B cell (primary cell): ENCODE results near the gene CALD1. TPM values are rescaled to one million over a fixed set of nuclear protein-coding genes. Genes with fewer than 3 reads are reported as not detected.

Experiments
- ATAC-seq: fragments of 200-7000 bp; cut with Tn5 transposase; one replicate; pipeline ENCODE4 v1.10.0; 2021; ENCODE audit warnings: low read depth, mild to moderate bottlenecking, moderate number of reproducible peaks, moderate library complexity
- CTCF ChIA-PET: fragments of 350-600 bp; sonication (Branson Sonifier 250); formaldehyde crosslinking; loops from one replicate; lab custom pipeline; 2021; ENCODE audit warnings: antibody characterized with exemption, inconsistent platforms; lab: Charles Lee
- POLR2A ChIA-PET: fragments of 350-600 bp; sonication (Branson Sonifier 250); formaldehyde crosslinking; loops from one replicate; lab custom pipeline; 2021; ENCODE audit warnings: antibody characterized with exemption; lab: Charles Lee
- DNase-seq: peaks from one replicate; pipeline ENCODE4 v3.0.0; 2013
- H2AFZ ChIP-seq: 2 replicates; pipeline ENCODE4 v1.6.1; 2012; ENCODE audit warnings: mild to moderate bottlenecking, low read depth, low read length; ENCODE audit not compliant: insufficient read depth, poor library complexity, severe bottlenecking
- H3K27ac ChIP-seq, 2 donors: 1 replicate in 1 of 2; 2 replicates in 1 of 2; pipeline ENCODE4 v1.5.1; 2012 to 2013; ENCODE audit warnings: low read length in 2 of 2, mild to moderate bottlenecking in 2 of 2, moderate library complexity in 1 of 2
- H3K27me3 ChIP-seq, 4 experiments: fragments of 200-600 bp in 1 of 4; sonication (generic) in 1 of 4; replicated peaks in 1 of 4; 1 replicate in 2 of 4; 2 replicates in 2 of 4; pipeline versions ENCODE4 v1.6.1 to v1.7.0; 2013 to 2016; ENCODE audit warnings: low read length in 3 of 4, mild to moderate bottlenecking in 2 of 4, mixed read lengths in 1 of 4, moderate library complexity in 1 of 4; ENCODE audit not compliant: insufficient read depth in 4 of 4, control insufficient read depth in 3 of 4; ENCODE audit errors: control extremely low read depth in 1 of 4
- H3K36me3 ChIP-seq, 2 experiments: replicated peaks in 1 of 2; 1 replicate in 1 of 2; 2 replicates in 1 of 2; pipeline versions ENCODE4 v1.6.1 to v1.7.1; 2013; ENCODE audit warnings: low read length in 1 of 2; ENCODE audit not compliant: insufficient read depth in 2 of 2, control insufficient read depth in 1 of 2; ENCODE audit errors: control extremely low read depth in 1 of 2, extremely low read depth in 1 of 2
- H3K4me1 ChIP-seq, 2 donors: fragments of 200-600 bp in 1 of 2; sonication (generic) in 1 of 2; 1 replicate in 1 of 2; 2 replicates in 1 of 2; pipeline versions ENCODE4 v1.5.1 to v1.6.1; 2013 to 2017; ENCODE audit warnings: low read length in 2 of 2; ENCODE audit not compliant: control insufficient read depth in 2 of 2, insufficient read depth in 2 of 2
- H3K4me2 ChIP-seq: replicated peaks from 2 replicates; pipeline ENCODE3; 2012; ENCODE audit warnings: mild to moderate bottlenecking, low read depth, low read length; ENCODE audit not compliant: poor library complexity, severe bottlenecking
- H3K4me3 ChIP-seq, 5 experiments: fragments of 200-600 bp in 1 of 5; sonication (generic) in 1 of 5; 1 replicate in 3 of 5; 2 replicates in 2 of 5; pipeline versions ENCODE4 v1.5.1 to v1.7.0; 2011 to 2016; ENCODE audit warnings: low read length in 4 of 5, mild to moderate bottlenecking in 4 of 5, low read depth in 2 of 5, control low read depth in 1 of 5, moderate library complexity in 1 of 5; ENCODE audit not compliant: insufficient read depth in 1 of 5; ENCODE audit errors: control extremely low read depth in 1 of 5, extremely low read depth in 1 of 5
- H3K79me2 ChIP-seq: fragments of 200-600 bp; sonication (generic); one replicate; pipeline ENCODE4 v1.6.0; 2016; ENCODE audit warnings: low read length; ENCODE audit not compliant: control insufficient read depth, insufficient read depth
- H3K9ac ChIP-seq: fragments of 200-600 bp; sonication (generic); 2 replicates; pipeline ENCODE4 v1.6.1; 2017; ENCODE audit warnings: mild to moderate bottlenecking, low read length, moderate library complexity
- H3K9me3 ChIP-seq, 3 donors: one replicate each; pipeline versions ENCODE4 v1.6.1 to v1.7.1; 2013; ENCODE audit warnings: low read length in 2 of 3; ENCODE audit not compliant: control insufficient read depth in 2 of 3, insufficient read depth in 1 of 3; ENCODE audit errors: control extremely low read depth in 1 of 3
- H4K20me1 ChIP-seq: 2 replicates; pipeline ENCODE4 v1.6.0; 2012; ENCODE audit warnings: mild to moderate bottlenecking, low read length; ENCODE audit not compliant: insufficient read depth, control insufficient read depth, poor library complexity, severe bottlenecking
- H3K27ac Mint-ChIP-seq: one replicate; pipeline ENCODE4 v1.8.0; 2021; ENCODE audit warnings: mixed read lengths
- H3K27me3 Mint-ChIP-seq: one replicate; pipeline ENCODE4 v1.8.0; 2021; ENCODE audit warnings: mixed read lengths
- H3K4me1 Mint-ChIP-seq: one replicate; pipeline ENCODE4 v1.8.0; 2021; ENCODE audit warnings: mixed read lengths
- H3K4me3 Mint-ChIP-seq: one replicate; pipeline ENCODE4 v1.8.0; 2021; ENCODE audit warnings: mixed read lengths
- H3K9me3 Mint-ChIP-seq: one replicate; pipeline ENCODE4 v1.8.0; 2022; ENCODE audit warnings: mixed read lengths; ENCODE audit not compliant: insufficient read depth
- CTCF ChIP-seq: fragments of 200-600 bp; IDR thresholded peaks from one replicate; pipeline ENCODE4 v1.8.0; 2022; ENCODE audit warnings: antibody characterized with exemption, mild to moderate bottlenecking
- EZH2 ChIP-seq: IDR thresholded peaks from 2 replicates; pipeline ENCODE4 v1.6.1; 2012; ENCODE audit warnings: borderline replicate concordance, low read depth, mild to moderate bottlenecking, moderate library complexity, low read length; ENCODE audit not compliant: insufficient read depth, poor library complexity, severe bottlenecking
- WGBS: methylation state at CpG from one replicate; pipeline ENCODE4 v1.1.5; 2013; ENCODE audit warnings: missing lambda C conversion rate; ENCODE audit not compliant: insufficient coverage; 5-methylcytosine and 5-hydroxymethylcytosine counted together
- intact Hi-C: fragments of 100-400 bp; cut with micrococcal nuclease; formaldehyde crosslinking; loops from one replicate; pipeline ENCODE4 v1.10.0; 2022
- polyA plus RNA-seq: library from polyadenylated mRNA; depleted of rRNA; stranded (reverse); fragments of >200 nt; gene quantifications from 2 replicates; pipeline ENCODE4 v1.2.3, GENCODE V29; 2012
- total RNA-seq, 2 donors: library from RNA; stranded (reverse); fragments of 120-200 nt in 1 of 2; gene quantifications; 1 replicate in 1 of 2; 2 replicates in 1 of 2; pipeline versions ENCODE4 v1.2.3 to v1.2.4, GENCODE V29; 2013 to 2022

Gene CALD1
- total and polyA plus RNA-seq, 2 donors (not counting 1 experiment from before 2014, with no cell fraction given): 0.18 to 0.69 TPM

- Mint-ChIP-seq H3K27me3 (peaks cover 17% of the 10 kb centered on the region), H3K4me3 (no peak overlapping the region), H3K27ac (no peak overlapping the region), H3K9me3 (no peaks in the 10 kb centered on the region), H3K4me1 (no peaks in the 10 kb centered on the region)
- Histone ChIP-seq H3K79me2 (no peaks in the 10 kb centered on the region), H3K36me3 (no peaks in the 10 kb centered on the region), H3K4me3 (no peak overlapping the region), H3K9me3 (no peaks in the 10 kb centered on the region), H3K27ac (no peak overlapping the region), H4K20me1 (no peaks in the 10 kb centered on the region), H3K9ac (no peak overlapping the region), H3K4me1 (no peaks in the 10 kb centered on the region), H3K27me3 (peaks cover 0 to 3% (median 0%) of the 10 kb centered on the region in 4 experiments), H3K4me2 (no peak overlapping the region), H2AFZ (no peak overlapping the region)
- ChIA-PET POLR2A (no interaction called here), CTCF (no interaction called here)
- WGBS: 88% methylated on average over 5 of the region's 6 CpGs
- ATAC-seq (no peak), DNase-seq (no peak)
- TF ChIP-seq CTCF (no peak), EZH2 (no peak)
- intact Hi-C loops: no loop called here
Measured at GRCh38 chr7:134732728-134733127, 46.7 kb upstream of the CALD1 start.

- Histone ChIP-seq H3K79me2 (no peaks in the 10 kb centered on the region), H3K27me3 (no peaks in the 10 kb centered on the region), H3K27ac (no peak overlapping the region), H3K4me1 (no peaks in the 10 kb centered on the region), H3K36me3 (no peaks in the 10 kb centered on the region), H4K20me1 (no peaks in the 10 kb centered on the region), H3K9ac (no peak overlapping the region), H3K4me3 (no peak overlapping the region), H3K4me2 (no peak overlapping the region), H3K9me3 (no peaks in the 10 kb centered on the region), H2AFZ (no peak overlapping the region)
- Mint-ChIP-seq H3K4me1 (no peaks in the 10 kb centered on the region), H3K4me3 (no peak overlapping the region), H3K9me3 (no peaks in the 10 kb centered on the region), H3K27ac (no peak overlapping the region), H3K27me3 (peaks cover 18% of the 10 kb centered on the region)
- intact Hi-C loops: no loop called here
- POLR2A ChIA-PET: no interaction called here
- TF ChIP-seq CTCF: no peak
- TF ChIP-seq EZH2: no peak
- CTCF ChIA-PET: no interaction called here
- no peak for DNase-seq
- 100% methylated on average over 1 of the region's 2 CpGs for WGBS
- ATAC-seq: no peak
Measured at GRCh38 chr7:134736381-134736780, 43.1 kb upstream of the CALD1 start.
